Ishikawa (cell line): Measurements from ENCODE around the gene GNGT1.

Source experiments
- CREB1 ChIP-seq: IDR thresholded peaks from 2 replicates; pipeline ENCODE4 v1.6.1; 2012; ENCODE audit warnings: low read depth
- FOXM1 ChIP-seq: IDR thresholded peaks from 2 replicates; pipeline ENCODE4 v1.6.1; 2012; ENCODE audit warnings: low read depth, borderline replicate concordance
- MAX ChIP-seq: IDR thresholded peaks from 2 replicates; pipeline ENCODE4 v1.6.1; 2012
- RAD21 ChIP-seq: IDR thresholded peaks from 2 replicates; pipeline ENCODE4 v1.6.1; 2012; ENCODE audit warnings: low read depth
- REST ChIP-seq: IDR thresholded peaks from 2 replicates; pipeline ENCODE4 v1.6.1; 2012; ENCODE audit warnings: low read depth, mild to moderate bottlenecking
- TEAD4 ChIP-seq: IDR thresholded peaks from 2 replicates; pipeline ENCODE4 v1.6.1; 2012
- USF1 ChIP-seq: IDR thresholded peaks from 2 replicates; pipeline ENCODE4 v1.6.1; 2012

- TF ChIP-seq RAD21 (no peak), CREB1 (no peak), FOXM1 (no peak), MAX (no peak), TEAD4 (no peak), USF1 (no peak), REST (no peak)
These were observed 39.5 kb upstream of the GNGT1 start for GRCh38 chr7:93866886-93867285.
